HCT116 (cell line): ENCODE data around the gene ACP2. TPM values are rescaled to one million over a fixed set of nuclear protein-coding genes. Genes with fewer than 3 reads are reported as not detected.
A peak's percentile ranks its signal among the peaks of the same experiment; 100 is the strongest.

Source experiments
- EZH2 ChIP-seq: fragments of 200-600 bp; sonication (generic); IDR thresholded peaks from 2 replicates; pipeline ENCODE4 v1.6.1; 2017; ENCODE audit warnings: antibody characterized with exemption, mixed run types
- FOSL1 ChIP-seq: IDR thresholded peaks from 2 replicates; pipeline ENCODE4 v1.6.1; 2012; ENCODE audit warnings: low read depth
- POLR2AphosphoS5 ChIP-seq: IDR thresholded peaks from 2 replicates; pipeline ENCODE4 v1.6.1; 2011; ENCODE audit warnings: mild to moderate bottlenecking, low read depth, low read length, moderate library complexity
- TCF7L2 ChIP-seq: IDR thresholded peaks from 2 replicates; pipeline ENCODE4 v1.7.0; 2011; ENCODE audit warnings: borderline replicate concordance, inconsistent platforms; ENCODE audit not compliant: insufficient read depth, insufficient read length; ENCODE audit errors: extremely low read depth
- total RNA-seq: library from RNA; stranded (reverse); gene quantifications from one replicate; pipeline ENCODE4 v1.2.1, GENCODE V29; 2021; ENCODE audit not compliant: unreplicated experiment
- TF ChIP-seq, protein P1 (sequence below): IDR thresholded peaks from 2 replicates; pipeline ENCODE4 v1.6.1; 2012
- TF ChIP-seq, protein P2 (sequence below): IDR thresholded peaks from 2 replicates; pipeline ENCODE4 v1.6.1; 2011; ENCODE audit warnings: mild to moderate bottlenecking, low read length, moderate library complexity; ENCODE audit not compliant: insufficient replicate concordance; ENCODE audit errors: extremely low read depth
- TF ChIP-seq, protein P3 (sequence below): IDR thresholded peaks from 2 replicates; pipeline ENCODE4 v1.6.1; 2012; ENCODE audit warnings: low read depth

The ACP2 gene
- total RNA-seq, 1 experiment from 2014 or later, result 21.5 TPM

DNA sequence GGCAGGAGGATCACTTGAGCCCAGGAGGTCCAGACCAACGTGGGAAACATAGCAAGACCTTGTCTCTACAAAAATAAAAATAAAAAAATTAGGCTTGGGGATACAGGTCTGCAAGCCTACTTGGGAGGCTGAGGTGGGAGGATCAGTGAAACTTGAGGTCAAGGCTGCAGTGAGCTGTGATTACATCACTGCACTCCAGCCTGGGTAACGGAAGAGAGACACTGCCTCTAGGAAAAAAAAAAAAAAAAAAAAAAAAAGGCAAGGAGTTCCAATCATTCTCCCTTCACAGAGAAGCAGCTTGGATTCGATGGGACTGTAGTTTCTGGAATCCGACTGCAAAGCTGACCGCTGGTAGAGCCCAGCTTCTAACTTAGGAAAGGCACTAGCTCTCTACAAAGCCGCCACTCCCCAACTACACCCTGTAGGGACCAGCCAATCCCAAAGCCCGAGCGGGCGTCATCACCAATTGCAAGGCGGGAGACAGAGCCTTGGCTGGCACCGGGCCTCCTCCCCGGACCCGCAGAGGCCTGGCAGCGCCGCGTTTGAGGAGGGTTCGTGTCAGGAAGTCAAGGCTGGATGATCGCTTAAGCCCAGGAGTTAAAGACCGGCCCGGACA is 34.6 kb downstream of the ACP2 start (continued):
- TF ChIP-seq TCF7L2, result peak; percentile 3
- no peak for TF ChIP-seq EZH2
- TF ChIP-seq, protein P1, sequence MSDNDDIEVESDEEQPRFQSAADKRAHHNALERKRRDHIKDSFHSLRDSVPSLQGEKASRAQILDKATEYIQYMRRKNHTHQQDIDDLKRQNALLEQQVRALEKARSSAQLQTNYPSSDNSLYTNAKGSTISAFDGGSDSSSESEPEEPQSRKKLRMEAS, result no peak
- TF ChIP-seq, protein P2, sequence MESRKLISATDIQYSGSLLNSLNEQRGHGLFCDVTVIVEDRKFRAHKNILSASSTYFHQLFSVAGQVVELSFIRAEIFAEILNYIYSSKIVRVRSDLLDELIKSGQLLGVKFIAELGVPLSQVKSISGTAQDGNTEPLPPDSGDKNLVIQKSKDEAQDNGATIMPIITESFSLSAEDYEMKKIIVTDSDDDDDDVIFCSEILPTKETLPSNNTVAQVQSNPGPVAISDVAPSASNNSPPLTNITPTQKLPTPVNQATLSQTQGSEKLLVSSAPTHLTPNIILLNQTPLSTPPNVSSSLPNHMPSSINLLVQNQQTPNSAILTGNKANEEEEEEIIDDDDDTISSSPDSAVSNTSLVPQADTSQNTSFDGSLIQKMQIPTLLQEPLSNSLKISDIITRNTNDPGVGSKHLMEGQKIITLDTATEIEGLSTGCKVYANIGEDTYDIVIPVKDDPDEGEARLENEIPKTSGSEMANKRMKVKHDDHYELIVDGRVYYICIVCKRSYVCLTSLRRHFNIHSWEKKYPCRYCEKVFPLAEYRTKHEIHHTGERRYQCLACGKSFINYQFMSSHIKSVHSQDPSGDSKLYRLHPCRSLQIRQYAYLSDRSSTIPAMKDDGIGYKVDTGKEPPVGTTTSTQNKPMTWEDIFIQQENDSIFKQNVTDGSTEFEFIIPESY, result no peak
- TF ChIP-seq, protein P3, sequence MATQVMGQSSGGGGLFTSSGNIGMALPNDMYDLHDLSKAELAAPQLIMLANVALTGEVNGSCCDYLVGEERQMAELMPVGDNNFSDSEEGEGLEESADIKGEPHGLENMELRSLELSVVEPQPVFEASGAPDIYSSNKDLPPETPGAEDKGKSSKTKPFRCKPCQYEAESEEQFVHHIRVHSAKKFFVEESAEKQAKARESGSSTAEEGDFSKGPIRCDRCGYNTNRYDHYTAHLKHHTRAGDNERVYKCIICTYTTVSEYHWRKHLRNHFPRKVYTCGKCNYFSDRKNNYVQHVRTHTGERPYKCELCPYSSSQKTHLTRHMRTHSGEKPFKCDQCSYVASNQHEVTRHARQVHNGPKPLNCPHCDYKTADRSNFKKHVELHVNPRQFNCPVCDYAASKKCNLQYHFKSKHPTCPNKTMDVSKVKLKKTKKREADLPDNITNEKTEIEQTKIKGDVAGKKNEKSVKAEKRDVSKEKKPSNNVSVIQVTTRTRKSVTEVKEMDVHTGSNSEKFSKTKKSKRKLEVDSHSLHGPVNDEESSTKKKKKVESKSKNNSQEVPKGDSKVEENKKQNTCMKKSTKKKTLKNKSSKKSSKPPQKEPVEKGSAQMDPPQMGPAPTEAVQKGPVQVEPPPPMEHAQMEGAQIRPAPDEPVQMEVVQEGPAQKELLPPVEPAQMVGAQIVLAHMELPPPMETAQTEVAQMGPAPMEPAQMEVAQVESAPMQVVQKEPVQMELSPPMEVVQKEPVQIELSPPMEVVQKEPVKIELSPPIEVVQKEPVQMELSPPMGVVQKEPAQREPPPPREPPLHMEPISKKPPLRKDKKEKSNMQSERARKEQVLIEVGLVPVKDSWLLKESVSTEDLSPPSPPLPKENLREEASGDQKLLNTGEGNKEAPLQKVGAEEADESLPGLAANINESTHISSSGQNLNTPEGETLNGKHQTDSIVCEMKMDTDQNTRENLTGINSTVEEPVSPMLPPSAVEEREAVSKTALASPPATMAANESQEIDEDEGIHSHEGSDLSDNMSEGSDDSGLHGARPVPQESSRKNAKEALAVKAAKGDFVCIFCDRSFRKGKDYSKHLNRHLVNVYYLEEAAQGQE, result no peak
- no peak for TF ChIP-seq FOSL1
- TF ChIP-seq POLR2AphosphoS5, result peak; percentile 86
